ENCODE results near the gene UNC119B. TPM values are rescaled to one million over a fixed set of nuclear protein-coding genes. Genes with fewer than 3 reads are reported as not detected.

The UNC119B gene
- total RNA-seq, 2 experiments from 2014 or later = 17.2 to 27.4 TPM

GRCh38 chr12:120762086-120762485 lies 51.8 kb downstream of the UNC119B start:
- CTCF ChIA-PET (ENCODE audit: unreplicated experiment) = no interaction called here
- Histone ChIP-seq H3K4me2 (ENCODE audit: low read length) (no peak overlapping the region), H3K4me1 (ENCODE audit: insufficient read depth, low read length, poor library complexity, severe bottlenecking) (peaks cover 47% of the 10 kb centered on the region), H3K9me2 (ENCODE audit: insufficient read depth, low read length) (no peaks in the 10 kb centered on the region), H4K20me1 (ENCODE audit: insufficient read depth, low read length) (no peaks in the 10 kb centered on the region), H3K27ac (ENCODE audit: low read depth, low read length, poor library complexity, severe bottlenecking) (no peak overlapping the region), H3K4me3 (ENCODE audit: low read depth, low read length, poor library complexity, severe bottlenecking) (no peak overlapping the region), H2AFZ (ENCODE audit: low read length) (no peak overlapping the region), H3K79me2 (ENCODE audit: insufficient read depth, low read depth, low read length) (no peaks in the 10 kb centered on the region), H3K36me3 (ENCODE audit: insufficient read depth, low read length) (peaks cover 36% of the 10 kb centered on the region), H3K9me3 (ENCODE audit: low read length) (no peaks in the 10 kb centered on the region)
- TF ChIP-seq, protein P1, sequence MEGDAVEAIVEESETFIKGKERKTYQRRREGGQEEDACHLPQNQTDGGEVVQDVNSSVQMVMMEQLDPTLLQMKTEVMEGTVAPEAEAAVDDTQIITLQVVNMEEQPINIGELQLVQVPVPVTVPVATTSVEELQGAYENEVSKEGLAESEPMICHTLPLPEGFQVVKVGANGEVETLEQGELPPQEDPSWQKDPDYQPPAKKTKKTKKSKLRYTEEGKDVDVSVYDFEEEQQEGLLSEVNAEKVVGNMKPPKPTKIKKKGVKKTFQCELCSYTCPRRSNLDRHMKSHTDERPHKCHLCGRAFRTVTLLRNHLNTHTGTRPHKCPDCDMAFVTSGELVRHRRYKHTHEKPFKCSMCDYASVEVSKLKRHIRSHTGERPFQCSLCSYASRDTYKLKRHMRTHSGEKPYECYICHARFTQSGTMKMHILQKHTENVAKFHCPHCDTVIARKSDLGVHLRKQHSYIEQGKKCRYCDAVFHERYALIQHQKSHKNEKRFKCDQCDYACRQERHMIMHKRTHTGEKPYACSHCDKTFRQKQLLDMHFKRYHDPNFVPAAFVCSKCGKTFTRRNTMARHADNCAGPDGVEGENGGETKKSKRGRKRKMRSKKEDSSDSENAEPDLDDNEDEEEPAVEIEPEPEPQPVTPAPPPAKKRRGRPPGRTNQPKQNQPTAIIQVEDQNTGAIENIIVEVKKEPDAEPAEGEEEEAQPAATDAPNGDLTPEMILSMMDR (conservative IDR thresholded peaks at IDR 0.05; ENCODE audit: low read length) = no peak
- no peak for TF ChIP-seq EZH2phosphoT487 (IDR thresholded peaks at IDR 0.05; ENCODE audit: borderline replicate concordance, low read depth, low read length)
- no TSS peak for BruUV-seq (replicated peaks)
- POLR2A ChIA-PET = interaction anchor here (0.6 kb wide), 1 partner anchor 71 kb away, joined by 5 read pairs; no protein-coding TSS in a partner anchor
- DNase-seq (ENCODE audit: low spot score) = no peak
- intact Hi-C loops (cut with micrococcal nuclease; ENCODE audit: unreplicated experiment) = loop anchor here (10.0 kb wide), 1 partner anchor 143 kb away; the partner anchor contains the start of gene SPPL3

GRCh38 chr12:120763250-120763649 lies 53.0 kb downstream of the UNC119B start:
- Histone ChIP-seq H3K4me2 (ENCODE audit: low read length) (no peak overlapping the region), H3K4me3 (ENCODE audit: low read depth, low read length, poor library complexity, severe bottlenecking) (no peak overlapping the region), H3K79me2 (ENCODE audit: insufficient read depth, low read depth, low read length) (no peaks in the 10 kb centered on the region), H3K9me3 (ENCODE audit: low read length) (no peaks in the 10 kb centered on the region), H2AFZ (ENCODE audit: low read length) (no peak overlapping the region), H3K9me2 (ENCODE audit: insufficient read depth, low read length) (no peaks in the 10 kb centered on the region), H3K27ac (ENCODE audit: low read depth, low read length, poor library complexity, severe bottlenecking) (no peak overlapping the region), H3K36me3 (ENCODE audit: insufficient read depth, low read length) (peaks cover 44% of the 10 kb centered on the region), H4K20me1 (ENCODE audit: insufficient read depth, low read length) (no peaks in the 10 kb centered on the region), H3K4me1 (ENCODE audit: insufficient read depth, low read length, poor library complexity, severe bottlenecking) (peaks cover 59% of the 10 kb centered on the region)
- no TSS peak for BruUV-seq (replicated peaks)
- intact Hi-C loops (cut with micrococcal nuclease; ENCODE audit: unreplicated experiment) = loop anchor here (10.0 kb wide), 1 partner anchor 142 kb away; the partner anchor contains the start of gene SPPL3
- no peak for TF ChIP-seq EZH2phosphoT487 (IDR thresholded peaks at IDR 0.05; ENCODE audit: borderline replicate concordance, low read depth, low read length)
- TF ChIP-seq, protein P1 (conservative IDR thresholded peaks at IDR 0.05; ENCODE audit: low read length) = no peak
- DNase-seq (ENCODE audit: low spot score) = no peak
- ChIA-PET CTCF (ENCODE audit: unreplicated experiment) (interaction anchor here (0.6 kb wide), 1 partner anchor 118 kb away, joined by 3 read pairs; no protein-coding TSS in a partner anchor), POLR2A (interaction anchor here (0.6 kb wide), 1 partner anchor 9 kb away, joined by 4 read pairs; no protein-coding TSS in a partner anchor)

DNA sequence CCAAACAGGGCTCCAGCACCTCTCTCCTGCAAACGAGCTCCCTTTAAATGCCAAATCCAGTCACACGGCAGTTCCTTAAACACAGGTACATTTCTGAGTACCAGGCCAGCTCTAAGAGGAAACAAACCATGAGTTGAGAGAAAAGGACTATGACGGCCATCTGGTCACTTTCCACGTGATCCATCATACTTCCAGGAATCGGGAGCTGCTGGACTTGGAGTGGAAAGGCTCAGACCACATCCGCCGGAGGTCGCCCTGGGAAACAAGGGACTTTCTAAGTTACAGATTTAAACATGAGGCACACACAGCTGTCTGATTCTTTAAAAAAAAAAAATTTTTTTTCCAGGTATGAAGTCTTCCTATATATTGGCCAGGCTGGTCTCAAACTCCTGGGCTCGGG lies 54.6 kb downstream of the UNC119B start:
- no peak overlapping the region for H3K4me3 ChIP-seq (ENCODE audit: low read depth, low read length, poor library complexity, severe bottlenecking)
- ChIA-PET CTCF (ENCODE audit: unreplicated experiment) (interaction anchor here (1.5 kb wide), 1 partner anchor 182 kb away, joined by 3 read pairs; no protein-coding TSS in a partner anchor), POLR2A (interaction anchor here (0.6 to 0.7 kb wide), 3 partner anchors 47 to 139 kb away, joined by 3 to 4 read pairs (median 3); no protein-coding TSS in a partner anchor)
- H3K36me3 ChIP-seq (ENCODE audit: insufficient read depth, low read length) = peaks cover 52% of the 10 kb centered on the region
- H3K79me2 ChIP-seq (ENCODE audit: insufficient read depth, low read depth, low read length) = no peaks in the 10 kb centered on the region
- no peak for DNase-seq (ENCODE audit: low spot score)
- no peak overlapping the region for H3K4me2 ChIP-seq (ENCODE audit: low read length)
- no peak for TF ChIP-seq EZH2phosphoT487 (IDR thresholded peaks at IDR 0.05; ENCODE audit: borderline replicate concordance, low read depth, low read length)
- TF ChIP-seq, protein P1 (conservative IDR thresholded peaks at IDR 0.05; ENCODE audit: low read length) = no peak
- H2AFZ ChIP-seq (ENCODE audit: low read length) = no peak overlapping the region
- no TSS peak for BruUV-seq (replicated peaks)
- H4K20me1 ChIP-seq (ENCODE audit: insufficient read depth, low read length) = no peaks in the 10 kb centered on the region
- H3K9me2 ChIP-seq (ENCODE audit: insufficient read depth, low read length) = no peaks in the 10 kb centered on the region
- intact Hi-C loops (cut with micrococcal nuclease; ENCODE audit: unreplicated experiment) = loop anchor here (10.0 kb wide), 1 partner anchor 140 kb away; the partner anchor contains the start of gene SPPL3
- H3K9me3 ChIP-seq (ENCODE audit: low read length) = no peaks in the 10 kb centered on the region
- peak overlapping the region; percentile 90 for H3K27ac ChIP-seq (ENCODE audit: low read depth, low read length, poor library complexity, severe bottlenecking)
- peaks cover 62% of the 10 kb centered on the region for H3K4me1 ChIP-seq (ENCODE audit: insufficient read depth, low read length, poor library complexity, severe bottlenecking)

All from OCI-LY7 (cell line).